GM23338 (cell line): Measurements from ENCODE around the gene TBC1D21.

Experiments
- POLR2AphosphoS5 ChIP-seq: IDR thresholded peaks from 2 replicates; pipeline ENCODE4 v1.6.1; 2016; ENCODE audit warnings: antibody characterized with exemption, low read depth
- ZNF331 ChIP-seq: fragments of 250-450 bp; sonication (Bioruptor Pico); IDR thresholded peaks from 2 replicates; pipeline ENCODE4 v1.5.0; 2020; ENCODE audit warnings: low read depth, mild to moderate bottlenecking, moderate library complexity
- TF ChIP-seq, protein P1 (sequence below), 2 experiments: fragments of 200-600 bp in 1 of 2; sonication (generic) in 1 of 2; conservative IDR thresholded peaks; 2 replicates each; pipeline versions ENCODE4 v1.5.1 to v1.6.1; 2016 to 2017; ENCODE audit warnings: antibody characterized with exemption in 2 of 2, low read depth in 2 of 2, mild to moderate bottlenecking in 2 of 2, moderate library complexity in 1 of 2

DNA sequence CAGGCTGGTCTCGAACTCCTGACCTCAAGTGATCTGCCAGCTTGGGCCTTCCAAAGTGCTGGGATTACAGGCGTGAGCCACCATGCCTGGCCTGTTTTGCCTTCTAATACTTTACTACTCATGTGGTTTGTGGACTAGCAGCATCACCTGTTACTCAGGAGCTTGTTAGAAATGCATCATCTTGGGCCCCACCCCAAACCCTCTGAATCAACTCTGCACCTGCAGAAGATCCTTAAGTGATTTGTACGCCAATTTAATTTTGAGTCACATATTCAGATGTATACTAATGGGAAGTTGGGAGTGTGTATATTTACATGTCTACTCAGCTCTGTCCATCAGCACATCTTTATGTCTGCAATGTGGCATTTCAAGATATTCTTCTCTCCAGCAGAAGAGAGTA, 6.1 kb downstream of the TBC1D21 start:
- TF ChIP-seq, protein P1, sequence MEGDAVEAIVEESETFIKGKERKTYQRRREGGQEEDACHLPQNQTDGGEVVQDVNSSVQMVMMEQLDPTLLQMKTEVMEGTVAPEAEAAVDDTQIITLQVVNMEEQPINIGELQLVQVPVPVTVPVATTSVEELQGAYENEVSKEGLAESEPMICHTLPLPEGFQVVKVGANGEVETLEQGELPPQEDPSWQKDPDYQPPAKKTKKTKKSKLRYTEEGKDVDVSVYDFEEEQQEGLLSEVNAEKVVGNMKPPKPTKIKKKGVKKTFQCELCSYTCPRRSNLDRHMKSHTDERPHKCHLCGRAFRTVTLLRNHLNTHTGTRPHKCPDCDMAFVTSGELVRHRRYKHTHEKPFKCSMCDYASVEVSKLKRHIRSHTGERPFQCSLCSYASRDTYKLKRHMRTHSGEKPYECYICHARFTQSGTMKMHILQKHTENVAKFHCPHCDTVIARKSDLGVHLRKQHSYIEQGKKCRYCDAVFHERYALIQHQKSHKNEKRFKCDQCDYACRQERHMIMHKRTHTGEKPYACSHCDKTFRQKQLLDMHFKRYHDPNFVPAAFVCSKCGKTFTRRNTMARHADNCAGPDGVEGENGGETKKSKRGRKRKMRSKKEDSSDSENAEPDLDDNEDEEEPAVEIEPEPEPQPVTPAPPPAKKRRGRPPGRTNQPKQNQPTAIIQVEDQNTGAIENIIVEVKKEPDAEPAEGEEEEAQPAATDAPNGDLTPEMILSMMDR (conservative IDR thresholded peaks at IDR 0.05; ENCODE audit: low read depth in 2 of 2): no peak
- no peak for TF ChIP-seq POLR2AphosphoS5
- no peak for TF ChIP-seq ZNF331 (CRISPR knock-in tag)
